ENCODE measurements around the gene PTPRK.

Gene PTPRK

GRCh38 chr6:128339635-128340450 is 180.6 kb downstream of the PTPRK start:
- DNase-seq = no peak

- DNase-seq = no peak
These were observed 182.8 kb downstream of the PTPRK start for GRCh38 chr6:128337619-128338018.

DNA sequence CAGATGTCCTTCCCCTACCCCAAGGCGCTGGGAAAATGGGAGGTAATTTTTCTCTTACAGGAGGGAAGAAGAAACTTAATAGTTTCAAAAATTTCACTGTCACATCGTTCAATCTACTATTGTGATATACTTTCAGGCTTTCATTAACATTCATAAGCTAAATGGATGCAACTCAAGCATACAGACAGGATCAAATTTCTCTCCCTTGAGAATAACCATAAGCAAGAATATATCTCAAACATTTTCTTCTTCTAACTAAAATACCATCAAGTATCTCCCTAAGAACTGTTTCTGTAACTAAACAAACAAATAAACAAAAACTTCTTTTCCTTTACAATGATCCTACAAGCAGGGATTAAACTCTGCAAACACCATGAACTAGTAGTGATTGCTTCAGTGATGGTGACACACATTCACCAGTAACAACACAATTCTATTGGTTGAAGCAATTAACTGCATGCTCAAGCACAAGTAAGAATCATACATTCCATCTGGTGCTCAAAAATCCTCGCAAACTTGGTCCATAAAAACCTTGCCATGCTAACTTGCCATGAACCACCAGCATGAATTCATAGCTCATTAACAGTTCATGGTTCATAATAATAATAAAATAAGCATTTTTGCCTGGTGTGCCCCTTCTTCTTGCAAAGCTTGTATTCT is 183.8 kb downstream of the PTPRK start:
- DNase-seq = no peak

- no peak for DNase-seq
These were observed 184.4 kb downstream of the PTPRK start for GRCh38 chr6:128335963-128336362.

DNA sequence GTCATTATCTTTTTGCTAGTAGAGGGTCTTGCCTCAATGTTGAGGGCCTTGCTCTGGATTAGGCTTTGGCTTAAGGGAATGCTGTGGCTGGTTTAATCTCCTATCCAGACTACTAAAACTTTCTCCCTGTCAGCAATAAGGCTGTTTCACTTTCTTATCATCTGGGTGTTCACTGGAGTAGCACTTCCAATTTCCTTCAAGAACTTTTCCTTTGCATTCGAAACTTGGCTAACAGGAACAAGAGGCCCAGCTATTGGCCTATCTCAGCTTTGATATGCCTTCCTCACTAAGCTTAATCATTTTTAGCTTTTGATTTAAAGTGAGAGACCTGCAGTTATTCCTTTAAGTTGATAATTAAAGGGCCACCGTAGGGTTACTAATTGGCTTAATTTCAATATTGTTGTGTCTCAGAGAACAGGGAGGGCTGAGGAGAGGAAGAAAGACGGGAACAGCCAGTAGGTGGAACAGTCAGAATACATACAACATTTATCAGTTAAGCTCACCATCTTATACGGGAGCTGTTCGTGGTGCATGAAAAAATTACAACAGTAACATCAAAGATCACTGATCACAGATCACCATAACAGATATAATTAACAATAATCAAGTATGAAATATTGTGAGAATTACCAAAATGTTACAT is 186.7 kb downstream of the PTPRK start:
- no peak for DNase-seq

DNA sequence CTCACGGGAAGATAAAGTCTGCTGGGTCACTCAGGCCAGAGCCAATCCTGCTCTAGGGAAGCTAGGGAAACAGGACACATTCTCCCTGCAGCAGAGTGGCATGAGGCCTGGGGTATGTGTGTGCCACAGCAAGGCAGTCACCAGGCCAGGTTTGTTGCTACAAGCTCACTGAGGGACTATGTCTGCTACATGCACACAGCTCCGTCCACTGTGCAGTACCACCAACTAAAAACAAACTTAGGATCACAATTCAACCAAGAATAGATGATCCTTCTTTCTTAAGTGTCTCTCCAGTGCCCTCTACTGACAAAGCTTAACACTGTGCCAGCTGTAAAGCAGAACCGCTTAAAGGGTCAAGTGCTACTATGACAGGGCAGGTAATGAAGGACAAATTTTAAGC is 192.5 kb downstream of the PTPRK start:
- DNase-seq = no peak

GRCh38 chr6:128323011-128323410 is 197.4 kb downstream of the PTPRK start:
- no peak for DNase-seq

DNA sequence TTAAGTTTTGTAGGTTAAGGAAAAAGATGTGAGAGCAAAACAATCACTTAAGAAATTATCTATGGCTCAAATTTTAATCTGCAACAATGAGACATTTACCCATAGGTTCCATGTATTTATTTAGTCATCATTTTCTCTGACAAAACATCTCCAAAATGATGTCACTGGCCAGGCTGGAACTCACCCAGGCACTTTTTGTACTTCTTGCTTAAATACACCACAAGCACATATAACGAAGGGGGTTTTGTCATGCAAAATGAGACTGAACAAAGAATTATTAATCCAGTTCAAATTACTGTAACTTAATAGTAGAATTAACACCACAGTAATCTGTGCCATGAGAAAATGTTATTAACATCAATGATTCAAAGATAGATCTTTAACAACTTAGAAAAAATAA is 200.5 kb downstream of the PTPRK start:
- DNase-seq = no peak

DNA sequence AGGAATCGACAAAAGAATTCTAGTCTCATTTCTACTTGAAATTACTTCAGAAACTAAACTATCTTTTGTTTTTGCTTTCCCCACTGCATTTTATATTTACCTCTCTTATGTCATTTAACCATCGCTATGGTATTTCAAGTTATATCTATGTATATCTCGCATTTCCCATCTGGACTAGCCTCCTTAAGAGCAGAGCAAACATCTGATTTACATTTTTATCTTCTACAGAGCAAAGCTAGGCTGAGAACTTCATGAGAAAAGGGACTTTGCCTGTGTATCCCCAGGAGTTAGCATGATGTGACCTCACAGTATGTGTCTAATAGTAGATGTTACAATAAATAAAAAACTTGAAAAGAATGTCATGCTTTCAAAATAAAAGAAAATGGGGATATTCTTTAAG is 201.2 kb downstream of the PTPRK start:
- DNase-seq = no peak

DNA sequence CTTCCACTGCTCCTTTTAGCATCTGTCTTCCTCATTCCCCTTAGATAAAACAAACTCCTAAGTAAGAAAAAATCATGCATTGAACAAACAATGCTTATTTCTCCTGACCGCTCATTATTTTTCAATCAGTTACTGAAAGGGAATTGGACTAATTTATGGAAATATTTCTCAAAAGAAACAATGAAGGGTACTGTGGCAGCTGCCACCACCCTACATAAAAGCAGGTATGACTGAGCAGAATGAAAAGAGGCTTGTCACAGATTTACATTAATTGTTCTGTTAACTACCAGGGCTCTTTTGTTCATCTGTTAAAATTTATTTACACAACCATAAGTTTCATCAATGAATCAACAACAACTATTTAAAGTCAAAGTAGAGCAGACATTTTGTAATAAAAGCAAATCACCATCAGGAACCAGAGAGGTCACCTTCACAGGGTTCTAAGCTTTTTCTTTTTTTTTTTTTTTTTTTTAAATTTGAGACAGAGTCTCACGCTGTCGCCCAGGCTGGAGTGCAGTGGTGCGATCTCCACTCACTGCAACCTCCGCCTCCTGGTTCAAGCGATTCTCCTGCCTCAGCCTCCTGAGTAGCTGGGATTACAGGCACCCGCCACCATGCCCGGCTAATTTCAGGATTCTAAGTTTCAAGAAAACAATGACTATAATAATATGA is 204.0 kb downstream of the PTPRK start:
- no peak for DNase-seq

DNA sequence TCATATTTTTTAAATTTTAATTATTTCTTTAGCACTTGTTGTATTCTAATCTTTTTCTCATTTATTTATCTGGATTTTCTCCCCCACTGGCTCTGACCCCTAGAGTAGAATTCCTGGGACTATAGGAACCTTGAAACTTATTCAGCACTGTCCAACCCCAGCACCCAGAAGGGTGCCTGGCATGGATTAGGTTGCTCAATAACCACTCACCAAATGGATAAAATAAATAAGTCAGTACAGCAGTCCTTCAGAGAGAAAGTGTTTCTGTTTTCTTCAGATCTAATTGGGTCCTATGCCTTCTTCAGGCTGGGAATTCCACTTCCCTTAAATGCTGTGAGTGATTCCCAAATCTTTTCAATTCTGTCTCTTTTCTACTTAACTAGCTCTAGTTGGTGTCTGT is 206.2 kb downstream of the PTPRK start:
- no peak for DNase-seq

GRCh38 chr6:128311944-128312570 is 208.3 kb downstream of the PTPRK start:
- no peak for DNase-seq

- no peak for DNase-seq
These were observed 209.9 kb downstream of the PTPRK start for GRCh38 chr6:128310451-128310850.

DNA sequence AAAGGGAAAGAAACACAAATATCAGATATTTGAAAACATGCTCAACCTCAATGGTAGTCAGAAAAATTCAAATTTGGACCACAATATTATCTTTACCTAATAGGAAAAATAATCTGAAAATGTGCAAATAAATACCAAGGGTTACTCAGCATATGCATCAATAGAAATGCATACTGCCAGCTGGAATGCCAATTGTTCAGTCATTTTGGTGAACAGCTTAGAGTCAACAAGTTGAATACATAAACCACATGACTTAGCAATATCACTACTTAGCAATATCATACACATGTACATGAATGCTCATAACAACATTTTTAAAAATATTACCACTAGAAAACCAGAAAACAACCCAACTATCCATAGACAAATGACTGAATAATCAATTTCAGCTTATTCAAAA is 212.7 kb downstream of the PTPRK start:
- DNase-seq = no peak

- DNase-seq = no peak
These were observed 214.4 kb downstream of the PTPRK start for GRCh38 chr6:128305976-128306375.

DNA sequence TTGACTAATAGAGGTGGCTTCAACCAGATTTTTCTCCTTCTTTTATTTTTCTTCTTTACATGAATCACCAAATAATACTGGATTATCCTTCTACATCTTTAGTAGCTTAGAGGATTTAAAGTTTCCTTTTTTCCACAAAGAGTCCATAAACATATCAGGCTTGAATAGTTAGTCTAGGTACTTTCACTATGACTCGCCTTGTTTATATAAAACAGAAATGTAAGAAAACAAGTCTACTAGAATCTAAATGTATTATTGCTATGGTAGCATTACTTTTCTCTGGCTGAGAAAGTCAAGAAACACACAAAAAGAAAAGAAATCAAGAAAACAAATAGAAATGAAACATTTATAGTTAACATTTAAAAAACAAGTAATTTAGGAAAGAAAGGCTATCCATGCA is 215.2 kb downstream of the PTPRK start:
- DNase-seq = no peak

GRCh38 chr6:128303870-128304269 is 216.5 kb downstream of the PTPRK start:
- no peak for DNase-seq

DNA sequence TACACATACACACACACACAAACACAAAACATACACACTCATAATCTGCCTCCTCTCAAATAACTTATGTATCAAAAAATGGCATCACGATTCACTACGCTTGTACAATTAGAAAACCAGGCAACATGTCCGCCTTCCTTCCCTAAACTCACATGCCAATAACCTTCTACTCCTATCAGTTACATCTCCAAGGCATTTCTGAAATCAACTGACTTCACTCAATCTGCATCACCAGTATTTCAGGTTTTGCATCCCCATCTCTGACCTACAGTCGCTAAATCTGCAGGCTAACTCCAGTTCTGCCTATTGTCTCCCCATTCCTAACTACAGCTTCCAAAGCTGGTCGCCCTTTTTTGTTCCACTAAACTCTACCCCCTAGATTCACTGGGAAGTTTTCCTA is 217.5 kb downstream of the PTPRK start:
- DNase-seq = no peak

DNA sequence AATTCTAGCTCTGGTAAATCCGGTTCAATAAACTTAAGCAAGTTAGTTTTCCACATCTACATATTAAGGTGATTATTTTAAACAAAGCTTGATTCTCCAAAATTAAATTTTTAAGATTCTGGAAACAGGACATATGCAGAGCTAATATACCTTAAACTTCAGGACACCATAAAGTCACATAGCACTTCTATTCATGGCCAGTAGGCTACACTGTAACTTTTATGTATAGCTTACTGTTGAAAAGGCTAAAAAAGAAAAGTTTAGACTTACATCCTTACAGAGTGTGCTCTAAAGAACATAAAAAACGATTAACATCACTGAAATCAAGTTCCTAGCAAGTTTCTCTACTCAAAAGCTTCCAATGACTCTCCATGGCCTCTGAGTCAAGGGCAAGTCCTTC is 224.7 kb downstream of the PTPRK start:
- no peak for DNase-seq

DNA sequence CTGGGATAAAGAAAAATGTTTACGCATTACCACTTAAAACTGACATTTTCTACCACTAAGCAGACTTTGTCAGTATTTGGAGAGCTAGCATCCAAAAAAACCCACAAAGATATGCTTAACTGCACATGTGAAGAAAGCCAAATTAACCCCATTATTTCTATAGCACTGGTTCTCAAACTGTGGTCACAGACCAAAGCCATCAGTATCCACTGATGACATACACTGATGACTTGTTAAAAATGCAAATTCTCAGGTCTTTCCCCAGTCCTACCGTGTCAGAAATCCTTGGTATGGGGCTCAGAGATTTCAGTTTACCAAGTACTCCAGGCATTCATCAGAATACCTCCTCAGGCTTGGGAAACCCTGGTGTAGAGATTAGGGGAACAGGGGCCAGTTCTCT is 230.2 kb downstream of the PTPRK start:
- no peak for DNase-seq

GRCh38 chr6:128284128-128284527 is 236.3 kb downstream of the PTPRK start:
- no peak for DNase-seq

DNA sequence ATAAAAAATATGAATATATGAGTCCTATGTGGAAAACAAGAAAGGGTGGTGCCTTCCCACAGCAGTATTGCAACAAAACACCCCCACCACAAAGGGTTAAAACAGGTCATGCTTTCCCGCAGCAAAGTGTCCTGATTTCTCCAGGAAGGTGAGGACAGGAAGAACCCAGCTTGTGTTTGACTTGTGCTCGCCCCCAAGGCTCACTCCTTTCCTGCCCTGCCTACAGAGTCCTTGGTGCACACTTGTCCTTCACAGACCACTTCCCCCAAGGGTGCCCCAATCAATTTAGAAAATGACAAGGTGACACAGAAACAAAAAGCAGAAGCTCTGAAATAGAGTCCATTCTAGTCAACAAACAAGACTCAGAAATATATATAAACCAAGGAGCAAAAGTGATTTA is 237.4 kb downstream of the PTPRK start:
- DNase-seq = no peak

DNA sequence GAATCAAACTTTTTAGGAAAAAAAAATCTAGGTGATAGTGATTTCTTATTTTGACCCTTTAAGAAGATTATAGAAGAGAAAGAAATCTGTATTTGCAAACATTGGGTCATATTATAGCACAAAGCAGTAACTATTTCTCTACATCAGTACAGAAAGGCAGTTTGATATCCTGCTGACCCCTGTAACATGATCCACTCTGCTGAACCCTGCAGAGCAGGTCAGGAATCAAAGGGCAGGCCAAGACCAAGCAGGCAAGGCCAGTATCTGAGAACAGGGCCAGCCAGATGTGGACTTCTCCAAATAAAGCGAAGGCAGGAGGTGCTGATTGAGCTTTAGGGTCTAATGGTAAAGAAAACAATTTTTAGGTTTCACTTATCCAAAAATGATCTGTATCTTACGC is 239.4 kb downstream of the PTPRK start:
- no peak for DNase-seq
